DMS153 treated with DMSO at 0.1 percent for 48 hours (cell line): ENCODE measurements around the gene PEPD.

Source experiments
- DNase-seq: peaks from one replicate; lab custom pipeline; 2025; ENCODE audit not compliant: unreplicated experiment; lab: John Stamatoyannopoulos, UW

Gene PEPD

GRCh38 chr19:33366897-33367296, 154.7 kb downstream of the PEPD start:
- no peak for DNase-seq

GRCh38 chr19:33366127-33366526, 155.5 kb downstream of the PEPD start:
- DNase-seq, result no peak

DNA sequence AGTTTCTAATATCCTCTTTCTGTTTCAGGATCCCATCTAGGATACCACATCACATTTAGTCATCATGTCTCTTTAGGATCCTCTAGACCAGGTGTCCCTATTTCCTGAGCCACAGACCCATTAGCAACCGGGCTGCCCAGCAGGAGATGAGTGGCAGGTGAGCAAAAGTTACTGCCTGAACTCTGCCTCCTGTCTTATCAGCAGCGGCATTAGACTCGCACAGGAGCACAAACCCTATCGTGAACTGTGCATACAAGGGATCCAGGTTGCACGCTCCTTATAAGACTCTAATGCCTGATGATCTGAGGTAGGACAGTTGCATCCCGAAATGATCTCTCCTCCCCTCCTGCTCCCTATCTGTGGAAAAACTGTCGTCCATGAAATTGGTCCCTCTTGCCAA, 155.9 kb downstream of the PEPD start:
- DNase-seq, result no peak

- no peak for DNase-seq
Measured at GRCh38 chr19:33363476-33363875, 158.1 kb downstream of the PEPD start.

- DNase-seq, result no peak
Measured at GRCh38 chr19:33362508-33363228, 158.9 kb downstream of the PEPD start.

GRCh38 chr19:33359581-33359980, 162.0 kb downstream of the PEPD start:
- no peak for DNase-seq

- DNase-seq, result no peak
Measured at GRCh38 chr19:33358408-33358807, 163.2 kb downstream of the PEPD start.

DNA sequence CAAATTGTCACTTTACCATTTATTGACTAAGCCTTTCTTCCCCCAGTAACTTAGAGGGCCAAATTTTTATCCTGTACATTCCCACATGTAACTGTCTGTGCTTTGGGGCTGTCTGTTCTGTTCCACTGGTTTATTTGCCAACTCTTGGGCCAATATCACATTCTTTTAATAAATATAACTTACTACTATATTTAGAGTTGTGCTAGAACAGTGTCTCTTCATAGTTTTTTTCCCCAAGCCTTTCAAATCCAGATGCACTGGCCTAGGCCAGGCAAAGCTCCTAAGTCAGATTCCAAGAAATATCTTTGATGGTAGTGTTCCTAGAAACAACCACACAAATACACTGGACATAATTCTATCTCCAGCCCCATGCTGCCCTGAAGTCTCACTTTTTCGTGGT, 164.0 kb downstream of the PEPD start:
- DNase-seq, result no peak

GRCh38 chr19:33355535-33355934, 166.1 kb downstream of the PEPD start:
- no peak for DNase-seq

- no peak for DNase-seq
Measured at GRCh38 chr19:33350538-33351309, 170.9 kb downstream of the PEPD start.

GRCh38 chr19:33349319-33350289, 172.0 kb downstream of the PEPD start:
- no peak for DNase-seq

DNA sequence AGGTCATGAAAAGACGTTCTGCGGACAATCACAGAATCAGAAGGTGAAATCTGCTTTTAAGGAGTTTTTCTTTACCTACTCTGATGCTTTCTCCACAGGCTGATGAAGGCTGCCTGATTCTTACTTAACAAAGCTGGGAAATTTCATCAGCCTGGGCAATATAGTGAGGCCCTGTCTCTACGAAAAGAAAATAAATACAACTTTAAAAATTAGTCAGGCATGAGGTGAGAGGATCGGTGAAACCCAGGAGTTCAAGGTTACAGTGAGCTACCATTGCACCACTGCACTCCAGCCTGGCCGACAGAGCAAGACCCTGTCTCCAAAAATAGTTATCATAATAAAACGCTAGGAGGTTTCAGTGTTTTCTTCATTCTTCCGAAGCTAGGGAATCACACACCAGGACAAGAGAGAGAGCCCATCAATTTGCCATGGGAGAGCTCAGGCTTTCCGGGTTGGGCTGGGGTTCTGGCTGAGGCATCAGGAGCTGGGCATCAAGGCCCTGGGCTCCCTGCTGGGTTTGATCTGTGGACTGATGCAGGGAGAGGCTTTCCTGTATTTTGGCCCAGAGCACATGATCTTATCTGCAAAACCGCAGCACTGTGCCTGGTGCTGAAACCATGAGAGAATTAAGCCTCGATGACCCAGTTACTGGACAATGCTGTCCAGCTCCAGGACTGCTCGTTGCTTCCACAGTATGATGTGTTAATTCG, 173.1 kb downstream of the PEPD start:
- no peak for DNase-seq

- DNase-seq, result no peak
Measured at GRCh38 chr19:33347300-33347699, 174.3 kb downstream of the PEPD start.

DNA sequence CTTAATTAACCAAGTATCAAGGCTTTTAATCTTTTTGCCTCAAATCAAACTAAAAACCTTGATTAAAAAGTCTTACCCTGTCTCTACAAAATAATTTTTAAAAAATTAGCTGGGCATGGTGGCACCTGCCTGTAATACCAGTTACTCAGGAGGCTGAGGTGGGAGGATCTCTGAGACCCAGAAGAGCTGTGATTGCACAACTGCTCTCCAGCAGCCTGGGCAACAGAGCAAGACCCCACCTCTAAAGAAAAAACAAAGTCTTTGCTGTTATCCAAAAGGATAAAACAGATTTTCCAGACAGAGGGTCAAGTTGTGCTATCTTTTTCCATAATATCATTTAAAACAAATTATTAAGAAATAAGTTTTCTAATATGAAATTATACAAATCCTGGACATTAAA, 174.9 kb downstream of the PEPD start:
- no peak for DNase-seq

DNA sequence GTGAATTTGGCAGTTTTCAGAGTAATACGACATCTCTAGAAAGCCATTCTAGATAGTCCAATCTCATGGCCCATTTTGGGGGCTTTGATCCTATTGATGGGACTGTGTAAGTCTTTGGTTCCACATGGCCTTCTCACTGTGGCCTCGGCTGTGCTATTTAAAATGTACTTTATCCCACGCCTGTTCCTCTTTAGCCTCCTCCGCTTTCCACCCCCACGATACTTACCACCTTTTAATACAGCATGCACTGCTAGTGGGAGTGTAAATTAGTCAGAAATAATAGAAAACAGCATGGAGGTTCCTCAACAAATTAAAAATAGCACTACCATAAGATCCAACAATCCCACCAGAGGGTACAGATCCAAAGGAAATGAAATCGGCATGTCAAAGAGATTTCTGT, 176.4 kb downstream of the PEPD start:
- DNase-seq, result no peak

DNA sequence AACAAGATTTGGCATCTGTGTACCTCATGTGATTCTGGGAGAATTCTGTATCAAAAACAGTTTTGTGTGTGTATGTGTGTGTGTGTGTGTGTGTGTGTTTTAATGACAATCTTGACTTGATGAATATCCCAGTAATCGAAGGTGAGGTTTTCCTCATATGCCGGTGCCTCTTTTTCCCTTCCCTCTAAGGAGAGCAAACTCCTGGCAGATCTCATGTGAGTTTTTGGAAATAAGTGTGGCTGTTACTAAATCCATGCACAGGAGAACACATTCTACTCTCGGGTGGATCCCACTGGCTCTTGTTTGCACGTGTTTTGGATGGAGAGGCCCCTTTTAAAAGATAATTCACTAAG, 177.0 kb downstream of the PEPD start:
- no peak for DNase-seq

GRCh38 chr19:33343859-33344572, 177.6 kb downstream of the PEPD start:
- DNase-seq, result no peak

GRCh38 chr19:33343301-33343700, 178.3 kb downstream of the PEPD start:
- DNase-seq, result no peak

- DNase-seq, result no peak
Measured at GRCh38 chr19:33340991-33341390, 180.6 kb downstream of the PEPD start.
